Testis (tissue), 3 donors: ENCODE measurements around the gene PLCZ1. TPM values are rescaled to one million over a fixed set of nuclear protein-coding genes. Genes with fewer than 3 reads are reported as not detected.
"Not testable (repeated sequence)": the region's sequence is repeated elsewhere in the genome, so short reads cannot be mapped to it uniquely, and the experiment has no call there.

Experiments
- DNase-seq: peaks from one replicate; pipeline ENCODE4 v3.0.0-alpha.2; 2019
- H3K27ac ChIP-seq, 2 donors: fragments of 200-600 bp; sonication (generic); one replicate each; pipeline ENCODE4 v1.5.1; 2019
- H3K27me3 ChIP-seq: fragments of 200-600 bp; sonication (generic); one replicate; pipeline ENCODE4 v1.5.1; 2019
- H3K36me3 ChIP-seq: fragments of 200-600 bp; sonication (generic); one replicate; pipeline ENCODE4 v1.5.1; 2017; ENCODE audit warnings: low read depth; ENCODE audit errors: missing control alignments
- H3K4me1 ChIP-seq: fragments of 200-600 bp; sonication (generic); one replicate; pipeline ENCODE4 v1.5.1; 2019
- H3K4me3 ChIP-seq, 2 donors: fragments of 200-600 bp; sonication (generic); one replicate each; pipeline ENCODE4 v1.5.1; 2017 to 2019
- H3K9me3 ChIP-seq: fragments of 200-600 bp; sonication (generic); one replicate; pipeline ENCODE4 v1.5.1; 2017
- CTCF ChIP-seq, 3 experiments: fragments of 450-650 bp in 2 of 3; fragments of 200-600 bp in 1 of 3; sonication (generic) in 1 of 3; IDR thresholded peaks; one replicate each; pipeline ENCODE4 v1.5.1; 2016 to 2019; ENCODE audit warnings: antibody characterized with exemption in 3 of 3, mild to moderate bottlenecking in 2 of 3, moderate library complexity in 1 of 3
- POLR2A ChIP-seq: fragments of 450-650 bp; IDR thresholded peaks from one replicate; pipeline ENCODE4 v1.6.1; 2017; ENCODE audit warnings: antibody characterized with exemption, mild to moderate bottlenecking, moderate library complexity
- WGBS, 2 donors: methylation state at CpG; one replicate each; pipeline ENCODE4 v1.1.5; 2018; 5-methylcytosine and 5-hydroxymethylcytosine counted together
- intact Hi-C: fragments of 100-400 bp; cut with DNase I; formaldehyde crosslinking; loops from one replicate; pipeline ENCODE4 v1.15.1; 2023; ENCODE audit warnings: low total_unique reads
- polyA plus RNA-seq: library from polyadenylated mRNA; stranded (reverse); fragments of 350-450 nt; fragmentation: Illumina TruSeq; extraction: RNeasy Lipid Tissue Mini Kit (QIAGEN cat#74804); gene quantifications from one replicate; pipeline ENCODE4 v1.2.3, GENCODE V29; 2014; ENCODE audit warnings: low read depth, low replicate concordance; ENCODE audit not compliant: insufficient read depth
- total RNA-seq, 2 donors: library from RNA; depleted of rRNA; stranded (reverse); fragments of >200 nt; gene quantifications; one replicate each; pipeline ENCODE4 v1.2.3, GENCODE V29; 2016

Gene PLCZ1
- total and polyA plus RNA-seq, 3 donors from 2014 or later, result 13.4 to 62.8 (median 52.5) TPM

- WGBS, 2 donors, result 55 to 60% methylated on average over 3 of the region's 3 CpGs
- no peak for DNase-seq
- Histone ChIP-seq H3K27ac (no peak overlapping the region), H3K4me3 (no peak overlapping the region), H3K36me3 (no peaks in the 10 kb centered on the region), H3K4me1 (no peaks in the 10 kb centered on the region), H3K9me3 (no peaks in the 10 kb centered on the region), H3K27me3 (no peaks in the 10 kb centered on the region)
- intact Hi-C loops, result no loop called here
- TF ChIP-seq CTCF (IDR thresholded peaks at IDR 0.05), result no peak
- no peak for TF ChIP-seq POLR2A
Observed at GRCh38 chr12:18700271-18700670, 37.5 kb downstream of the PLCZ1 start.

- DNase-seq, result no peak
- no peak overlapping the region for H3K27ac ChIP-seq
- no peak overlapping the region for H3K4me3 ChIP-seq
- no peaks in the 10 kb centered on the region for H3K36me3 ChIP-seq
- intact Hi-C loops, result no loop called here
- no peaks in the 10 kb centered on the region for H3K4me1 ChIP-seq
- no peaks in the 10 kb centered on the region for H3K27me3 ChIP-seq
- TF ChIP-seq CTCF (IDR thresholded peaks at IDR 0.05), result no peak
- no peak for TF ChIP-seq POLR2A
- no peaks in the 10 kb centered on the region for H3K9me3 ChIP-seq
Observed at GRCh38 chr12:18696971-18697602, 40.7 kb downstream of the PLCZ1 start.

DNA sequence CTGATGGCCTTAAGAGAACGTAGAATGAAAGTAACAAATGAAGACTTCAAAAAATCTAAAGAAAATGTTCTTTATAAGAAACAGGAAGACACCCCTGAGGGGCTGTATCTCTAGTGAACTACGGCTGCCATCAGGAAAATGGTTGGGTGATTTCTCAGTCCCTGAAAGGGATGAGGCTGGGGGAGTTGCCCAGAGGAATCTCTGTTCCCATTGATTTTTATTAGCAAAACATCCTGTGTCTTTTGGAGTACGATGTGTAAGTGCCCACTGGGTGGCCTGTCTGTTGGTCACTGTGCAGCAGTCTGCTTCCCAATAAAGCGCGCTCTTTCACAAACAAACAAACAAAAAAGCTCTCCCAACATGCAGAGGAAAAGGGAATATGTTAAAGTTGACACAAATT lies 43.8 kb downstream of the PLCZ1 start:
- H3K27ac ChIP-seq, H3K36me3 ChIP-seq, intact Hi-C loops, H3K27me3 ChIP-seq, DNase-seq, H3K4me1 ChIP-seq, H3K9me3 ChIP-seq, H3K4me3 ChIP-seq: not testable (repeated sequence)
- whole genome bisulfite sequencing, 2 donors, result 64 to 75% methylated on average over 5 of the region's 5 CpGs

GRCh38 chr12:18690653-18691052 lies 47.2 kb downstream of the PLCZ1 start:
- H3K36me3 ChIP-seq, result no peaks in the 10 kb centered on the region
- TF ChIP-seq POLR2A (no peak), CTCF (IDR thresholded peaks at IDR 0.05) (no peak)
- no peak overlapping the region for H3K27ac ChIP-seq
- H3K27me3 ChIP-seq, result no peaks in the 10 kb centered on the region
- intact Hi-C loops, result no loop called here
- no peak for DNase-seq
- no peaks in the 10 kb centered on the region for H3K4me1 ChIP-seq
- no peaks in the 10 kb centered on the region for H3K9me3 ChIP-seq
- no peak overlapping the region for H3K4me3 ChIP-seq
- WGBS, 2 donors, result 87 to 96% methylated on average over 4 of the region's 4 CpGs

GRCh38 chr12:18689771-18690170 lies 48.0 kb downstream of the PLCZ1 start:
- TF ChIP-seq POLR2A, result no peak
- TF ChIP-seq CTCF (IDR thresholded peaks at IDR 0.05), result no peak
- intact Hi-C loops, result no loop called here

More at GRCh38 chr12:18689771-18690170, 48.0 kb downstream of the PLCZ1 start:
- H3K4me1 ChIP-seq, result no peaks in the 10 kb centered on the region
- H3K9me3 ChIP-seq, result no peaks in the 10 kb centered on the region
- no peaks in the 10 kb centered on the region for H3K36me3 ChIP-seq
- H3K27me3 ChIP-seq, result no peaks in the 10 kb centered on the region
- no peak for DNase-seq
- H3K4me3 ChIP-seq, result no peak overlapping the region
- WGBS, 2 donors, result 80 to 82% methylated on average over 3 of the region's 3 CpGs
- no peak overlapping the region for H3K27ac ChIP-seq
